Pancreas (tissue), 10 donors: ENCODE results near the gene COPZ2. TPM values are rescaled to one million over a fixed set of nuclear protein-coding genes. Genes with fewer than 3 reads are reported as not detected.
"Not testable (repeated sequence)": the region's sequence is repeated elsewhere in the genome, so short reads cannot be mapped to it uniquely, and the experiment has no call there.

Experiments used
- ATAC-seq, 4 donors: fragments of 200-7000 bp; cut with Tn5 transposase; one replicate each; pipeline versions ENCODE4 v1.8.0 to v1.9.1; 2020; ENCODE audit warnings: mild to moderate bottlenecking in 4 of 4, moderate library complexity in 4 of 4
- DNase-seq, 6 donors: peaks; one replicate each; pipeline ENCODE4 v3.0.0-alpha.2; 2020
- FAIRE-seq: peaks from 2 replicates; lab custom pipeline; 2012; peaks lifted over from hg19 to GRCh38; lab: Jason Lieb, UNC
- H3K27ac ChIP-seq, 4 donors: fragments of 200-600 bp; sonication (generic); 1 replicate in 3 of 4; 2 replicates in 1 of 4; pipeline versions ENCODE4 v1.5.0 to v1.8.0; 2020
- H3K27me3 ChIP-seq, 4 donors: fragments of 200-600 bp; one replicate each; pipeline ENCODE4 v1.8.0; 2021
- H3K36me3 ChIP-seq, 3 donors: fragments of 200-600 bp; sonication (generic) in 1 of 3; one replicate each; pipeline versions ENCODE4 v1.5.0 to v1.8.0; 2020 to 2021
- H3K4me1 ChIP-seq, 3 donors: fragments of 200-600 bp; one replicate each; pipeline ENCODE4 v1.8.0; 2021
- H3K4me3 ChIP-seq, 4 donors: fragments of 200-600 bp; sonication (generic) in 2 of 4; one replicate each; pipeline versions ENCODE4 v1.5.0 to v1.8.0; 2020 to 2021
- H3K9me3 ChIP-seq, 4 donors: fragments of 200-600 bp; one replicate each; pipeline ENCODE4 v1.8.0; 2021
- WGBS, 2 donors: extraction: QIAGEN DNeasy Blood & Tissue Kit; methylation state at CpG; one replicate each; pipeline ENCODE4 v1.1.7; 2013; 5-methylcytosine and 5-hydroxymethylcytosine counted together
- intact Hi-C, 3 donors: fragments of 100-400 bp; cut with DNase I; formaldehyde crosslinking; loops; one replicate each; pipeline versions ENCODE4 v1.11.1 to v1.14.2; 2022
- polyA plus RNA-seq, 2 donors: library from polyadenylated mRNA; stranded (reverse); fragments of 200-250 nt; gene quantifications; one replicate each; pipeline ENCODE4 v1.2.3, GENCODE V29; 2013
- total RNA-seq, 6 donors: library from RNA; stranded (reverse); fragmentation: NEBNext Ultra II Directional in 4 of 6; extraction: Animal tissue kit (Norgen Biotek cat#: 25700) in 4 of 6; gene quantifications; one replicate each; pipeline versions ENCODE4 v1.2.1 to v1.2.4, GENCODE V29; 2021 to 2023
- TF ChIP-seq, protein P1 (sequence below), 4 donors: fragments of 200-600 bp; sonication (generic) in 3 of 4; IDR thresholded peaks; one replicate each; pipeline versions ENCODE4 v1.5.0 to v1.8.0; 2021; ENCODE audit warnings: antibody characterized with exemption in 4 of 4
- donor health status: healthy with polysubstance abuse.
- donor health status: DM: no; HTN: no; CAD: no; lungs with moderate emphysema.
- donor health status: DM: no; HTN: no; CAD: no.
- donor health status: control.
- donor health status: control.
- donor health status: Bipolar disorder and iron deficiency.
- donor health status: DM: yes; HTN: yes; CAD: no.
- donor health status: DM: no; HTN: no; CAD: no.
- donor health status: DM: no; HTN: no; CAD: no.
- donor health status: DM: yes; HTN: yes; CAD: no.

The COPZ2 gene
- total and polyA plus RNA-seq, 8 donors = 6.3 to 10.8 (median 9.3) TPM

DNA sequence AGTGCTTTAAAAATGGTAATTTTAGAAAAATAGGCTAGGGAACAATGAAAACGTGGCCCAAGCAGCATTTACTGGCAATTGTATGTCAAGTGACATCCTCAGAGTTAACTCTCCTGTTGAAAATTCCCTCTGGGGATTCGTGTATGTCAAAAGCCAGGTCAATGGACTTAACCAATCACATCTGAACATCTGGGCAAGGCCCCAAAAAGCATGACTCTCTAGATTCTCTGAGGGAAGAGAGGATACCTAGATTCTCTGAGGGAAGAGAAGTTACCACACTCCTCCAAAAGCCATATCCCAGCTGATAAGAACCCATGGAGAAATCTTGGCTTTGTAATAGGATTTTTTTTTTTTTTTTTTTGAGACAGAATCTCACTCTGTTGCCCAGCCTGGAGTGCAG is 34.1 kb upstream of the COPZ2 start:
- no peaks in the 10 kb centered on the region for H3K9me3 ChIP-seq
- FAIRE-seq = no peak
- TF ChIP-seq, protein P1, sequence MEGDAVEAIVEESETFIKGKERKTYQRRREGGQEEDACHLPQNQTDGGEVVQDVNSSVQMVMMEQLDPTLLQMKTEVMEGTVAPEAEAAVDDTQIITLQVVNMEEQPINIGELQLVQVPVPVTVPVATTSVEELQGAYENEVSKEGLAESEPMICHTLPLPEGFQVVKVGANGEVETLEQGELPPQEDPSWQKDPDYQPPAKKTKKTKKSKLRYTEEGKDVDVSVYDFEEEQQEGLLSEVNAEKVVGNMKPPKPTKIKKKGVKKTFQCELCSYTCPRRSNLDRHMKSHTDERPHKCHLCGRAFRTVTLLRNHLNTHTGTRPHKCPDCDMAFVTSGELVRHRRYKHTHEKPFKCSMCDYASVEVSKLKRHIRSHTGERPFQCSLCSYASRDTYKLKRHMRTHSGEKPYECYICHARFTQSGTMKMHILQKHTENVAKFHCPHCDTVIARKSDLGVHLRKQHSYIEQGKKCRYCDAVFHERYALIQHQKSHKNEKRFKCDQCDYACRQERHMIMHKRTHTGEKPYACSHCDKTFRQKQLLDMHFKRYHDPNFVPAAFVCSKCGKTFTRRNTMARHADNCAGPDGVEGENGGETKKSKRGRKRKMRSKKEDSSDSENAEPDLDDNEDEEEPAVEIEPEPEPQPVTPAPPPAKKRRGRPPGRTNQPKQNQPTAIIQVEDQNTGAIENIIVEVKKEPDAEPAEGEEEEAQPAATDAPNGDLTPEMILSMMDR (IDR thresholded peaks at IDR 0.05) = no peak
- ATAC-seq = no peak
- 65 to 73% methylated on average over 2 of the region's 2 CpGs for WGBS, 2 donors
- no peak overlapping the region for H3K4me3 ChIP-seq
- peaks cover 0 to 6% (median 3%) of the 10 kb centered on the region in 3 donors for H3K36me3 ChIP-seq
- no peak for DNase-seq
- H3K27me3 ChIP-seq = no peaks in the 10 kb centered on the region
- peaks cover 0 to 5% (median 0%) of the 10 kb centered on the region in 3 donors for H3K4me1 ChIP-seq
- H3K27ac ChIP-seq = no peak overlapping the region
- intact Hi-C loops = loop anchor here in 1 of 3 donors (10.0 kb wide), 1 partner anchor 63 kb away; no protein-coding TSS in a partner anchor

DNA sequence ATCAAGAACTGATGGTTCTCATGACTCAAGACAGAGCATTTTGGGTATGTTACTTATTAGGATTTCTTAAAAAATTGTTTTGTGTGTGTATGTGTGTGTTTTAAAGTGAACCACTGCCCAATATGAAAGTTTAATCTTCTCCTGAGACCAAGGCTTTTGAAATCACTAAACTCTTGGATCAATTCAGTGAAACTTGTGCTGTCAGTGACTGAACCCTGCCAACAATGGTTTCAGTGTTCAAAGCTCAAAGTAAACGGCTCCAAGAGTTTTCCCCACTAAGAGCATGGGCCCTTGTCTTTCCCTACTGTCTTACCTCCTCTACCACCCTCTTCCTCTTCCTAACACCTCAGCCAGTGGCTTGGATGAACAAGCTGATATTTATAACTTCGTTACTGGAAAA is 32.6 kb upstream of the COPZ2 start:
- FAIRE-seq (no peak), ATAC-seq (no peak), DNase-seq (no peak)
- TF ChIP-seq, protein P1 (IDR thresholded peaks at IDR 0.05) = no peak
- Histone ChIP-seq H3K4me3 (no peak overlapping the region), H3K27me3 (no peaks in the 10 kb centered on the region), H3K27ac (no peak overlapping the region), H3K36me3 (peaks cover 0 to 6% (median 0%) of the 10 kb centered on the region in 3 donors), H3K9me3 (no peaks in the 10 kb centered on the region), H3K4me1 (peaks cover 0 to 5% (median 4%) of the 10 kb centered on the region in 3 donors)
- WGBS, 2 donors = 42 to 70% methylated on average over 2 of the region's 2 CpGs
- intact Hi-C loops = loop anchor here in 1 of 3 donors (10.0 kb wide), 1 partner anchor 65 kb away; no protein-coding TSS in a partner anchor

DNA sequence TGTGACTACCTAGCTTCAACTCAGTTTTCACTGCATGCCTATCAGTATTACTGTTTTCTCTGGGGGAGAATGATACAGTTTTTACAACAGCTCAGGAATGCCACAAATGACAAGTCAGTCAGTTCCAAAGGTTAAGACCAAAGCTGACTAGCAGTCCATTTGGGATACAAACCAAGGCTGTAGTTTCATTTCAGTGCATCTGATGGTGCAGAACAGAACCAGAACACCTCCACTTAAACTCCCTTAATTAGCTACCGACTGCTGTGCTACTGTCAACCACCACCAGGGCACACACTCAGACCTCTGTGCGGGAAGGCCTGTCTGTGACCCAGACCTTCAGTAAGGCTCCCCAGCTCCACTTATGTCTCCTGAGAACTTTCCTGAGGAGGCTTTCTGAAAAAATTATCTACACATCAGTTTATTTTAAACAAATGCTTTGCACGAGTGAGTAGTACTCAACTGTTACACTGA is 30.9 kb upstream of the COPZ2 start:
- Histone ChIP-seq H3K9me3 (no peaks in the 10 kb centered on the region), H3K4me3 (no peak overlapping the region), H3K4me1 (peaks cover 0 to 4% (median 0%) of the 10 kb centered on the region in 3 donors), H3K36me3 (peaks cover 0 to 6% (median 0%) of the 10 kb centered on the region in 3 donors), H3K27ac (no peak overlapping the region), H3K27me3 (no peaks in the 10 kb centered on the region)
- FAIRE-seq (no peak), DNase-seq (no peak), ATAC-seq (no peak)
- 70 to 72% methylated on average over 3 of the region's 3 CpGs for WGBS, 2 donors
- TF ChIP-seq, protein P1 (IDR thresholded peaks at IDR 0.05) = no peak
- intact Hi-C loops = no loop called here

DNA sequence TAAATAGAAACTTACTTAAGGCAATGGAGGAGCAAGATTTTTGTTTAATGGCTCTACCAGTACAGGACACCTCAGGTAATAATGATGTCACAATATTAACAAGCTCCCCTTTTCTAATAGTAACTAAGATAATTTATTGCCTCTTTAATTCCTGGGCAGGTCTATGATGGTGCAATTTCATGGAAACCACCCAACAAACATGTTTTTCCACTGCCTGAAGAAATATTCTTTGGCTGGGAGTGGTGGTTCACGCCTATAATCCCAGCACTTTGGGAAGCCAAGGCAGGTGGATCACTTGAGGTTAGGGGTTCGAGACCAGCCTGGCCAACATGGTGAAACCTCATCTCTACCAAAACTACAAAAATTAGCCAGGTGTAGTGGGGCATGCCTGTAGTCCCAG is 30.2 kb upstream of the COPZ2 start:
- WGBS, 2 donors = 65 to 82% methylated on average over 2 of the region's 2 CpGs

DNA sequence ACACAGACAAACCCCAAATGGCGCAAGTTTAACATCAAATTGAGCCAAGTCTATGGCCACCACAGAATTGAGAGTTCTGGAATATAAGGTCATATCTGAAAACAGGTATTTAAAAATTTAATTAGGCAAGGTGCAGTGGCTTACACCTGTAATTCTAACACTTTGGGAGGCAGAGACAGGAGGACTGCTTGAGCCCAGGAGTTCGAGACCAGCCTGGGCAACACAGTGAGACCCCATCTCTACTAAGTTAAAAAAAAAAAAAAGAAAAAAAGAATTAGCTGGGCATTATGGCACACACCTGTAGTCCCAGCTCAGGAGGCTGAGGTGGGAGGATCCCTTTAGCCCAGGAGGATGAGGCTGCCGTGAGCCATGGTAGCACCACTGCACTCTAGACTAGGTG is 29.6 kb upstream of the COPZ2 start:
- DNase-seq = no peak
- no peak overlapping the region for H3K27ac ChIP-seq
- intact Hi-C loops = no loop called here
- no peak for FAIRE-seq
- WGBS, 2 donors = 96 to 99% methylated on average over 3 of the region's 3 CpGs
- TF ChIP-seq, protein P1 (IDR thresholded peaks at IDR 0.05) = no peak
- no peak overlapping the region for H3K4me3 ChIP-seq
- no peaks in the 10 kb centered on the region for H3K9me3 ChIP-seq
- H3K36me3 ChIP-seq = peaks cover 0 to 6% (median 0%) of the 10 kb centered on the region in 3 donors
- H3K4me1 ChIP-seq = peaks cover 0 to 4% (median 0%) of the 10 kb centered on the region in 3 donors
- no peaks in the 10 kb centered on the region for H3K27me3 ChIP-seq
- ATAC-seq = no peak

More for the DNA sequence above, 30.2 kb upstream of the COPZ2 start:
- H3K4me1 ChIP-seq, ATAC-seq, H3K9me3 ChIP-seq, FAIRE-seq, intact Hi-C loops, H3K27me3 ChIP-seq, H3K4me3 ChIP-seq, H3K36me3 ChIP-seq, H3K27ac ChIP-seq, DNase-seq: not testable (repeated sequence)
